Measurements from ENCODE around the gene ACSL1. TPM values are rescaled to one million over a fixed set of nuclear protein-coding genes. Genes with fewer than 3 reads are reported as not detected.

The ACSL1 gene
- total and polyA plus RNA-seq, 9 of the 15 experiments (the other 6 are each of a cell fraction or from before 2014, with no cell fraction given) = 6.7 to 24.1 (median 15.0) TPM

DNA sequence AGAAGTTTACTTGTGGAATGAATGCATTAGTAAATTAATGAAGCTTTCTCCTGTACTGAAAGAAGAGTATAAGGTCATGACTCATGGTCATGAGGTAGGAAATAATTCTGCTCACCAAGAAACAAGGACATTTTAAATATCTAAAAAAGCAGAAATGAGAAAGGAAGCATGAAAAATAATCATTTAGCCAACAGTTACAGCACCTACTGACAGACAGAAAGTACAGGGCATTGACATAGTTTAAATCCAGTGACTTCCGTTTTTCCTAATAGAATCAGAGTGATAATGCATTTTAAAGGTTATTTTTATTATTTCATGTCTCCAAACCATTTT, 30.5 kb upstream of the ACSL1 start:
- intact Hi-C loops (cut with micrococcal nuclease) (no loop called here), in situ Hi-C loops (cut with MboI) (no loop called here)
- H3K9me1 ChIP-seq (ENCODE audit: control insufficient read depth, insufficient read depth, low read length) = no peaks in the 10 kb centered on the region
- BruUV-seq (replicated peaks) = no TSS peak
- no peaks in the 10 kb centered on the region for H3K9me3 ChIP-seq (replicated peaks; ENCODE audit: control insufficient read depth, insufficient read depth, low read depth, low read length)
- peak overlapping the region in 1 of 2 experiments; percentile 32; a peak in 1 of 4 replicates for H3K9ac ChIP-seq (ENCODE audit: insufficient read depth in 1 of 2, low read depth in 2 of 2, low read length in 2 of 2)
- H3K79me2 ChIP-seq (ENCODE audit: control insufficient read depth, insufficient read depth, low read length) = no peaks in the 10 kb centered on the region
- peak overlapping the region; percentile 17; the same call in 1 of the 2 replicates for H3K4me2 ChIP-seq (ENCODE audit: insufficient read depth, low read length)
- DNase-seq (ENCODE audit: extremely low read depth in 1 of 4, low spot score in 3 of 4) (no peak), ATAC-seq (no peak), FAIRE-seq (no peak)
- no peaks in the 10 kb centered on the region for H3K27me3 ChIP-seq (ENCODE audit: control insufficient read depth in 2 of 2, insufficient read depth in 2 of 2, low read length in 2 of 2)
- no peak overlapping the region for H3K4me3 ChIP-seq
- peaks cover 15 to 28% of the 10 kb centered on the region in 2 experiments for H3K4me1 ChIP-seq (replicated peaks in 1 of 2; ENCODE audit: control insufficient read depth in 2 of 2, insufficient read depth in 2 of 2, low read length in 2 of 2)
- 0% methylated on average over 1 of the region's 1 CpG for WGBS (ENCODE audit: insufficient coverage, low coverage, missing lambda C conversion rate)
- no peaks in the 10 kb centered on the region for H4K20me1 ChIP-seq (replicated peaks; ENCODE audit: control insufficient read depth, insufficient read depth, low read length)
- ChIA-PET CTCF (ENCODE audit: low intra/inter-chr PET ratio) (no interaction called here), POLR2A (no interaction called here)
- no peaks in the 10 kb centered on the region for H3K36me3 ChIP-seq (ENCODE audit: control insufficient read depth, insufficient read depth, low read length)
- peak overlapping the region; percentile 51 for H2AFZ ChIP-seq (ENCODE audit: low read depth, low read length)
- H3K27ac ChIP-seq (ENCODE audit: extremely low read depth, low read depth, low read length) = peak overlapping the region; percentile 91; the same call in 1 of the 3 replicates
- peak; percentile 11 for TF ChIP-seq MEIS2 (IDR thresholded peaks at IDR 0.05; ENCODE audit: partially characterized antibody)
- no peak for TF ChIP-seq PTBP1 (IDR thresholded peaks at IDR 0.05; ENCODE audit: low read depth, low read length)
- TF ChIP-seq ZNF444 (CRISPR knock-in tag; IDR thresholded peaks at IDR 0.05) = no peak
- TF ChIP-seq ZNF398 (CRISPR knock-in tag; IDR thresholded peaks at IDR 0.05) = no peak
- no peak for TF ChIP-seq NFE2L1 (tag; IDR thresholded peaks at IDR 0.05; ENCODE audit: borderline replicate concordance, low read depth)
- TF ChIP-seq, protein P1, sequence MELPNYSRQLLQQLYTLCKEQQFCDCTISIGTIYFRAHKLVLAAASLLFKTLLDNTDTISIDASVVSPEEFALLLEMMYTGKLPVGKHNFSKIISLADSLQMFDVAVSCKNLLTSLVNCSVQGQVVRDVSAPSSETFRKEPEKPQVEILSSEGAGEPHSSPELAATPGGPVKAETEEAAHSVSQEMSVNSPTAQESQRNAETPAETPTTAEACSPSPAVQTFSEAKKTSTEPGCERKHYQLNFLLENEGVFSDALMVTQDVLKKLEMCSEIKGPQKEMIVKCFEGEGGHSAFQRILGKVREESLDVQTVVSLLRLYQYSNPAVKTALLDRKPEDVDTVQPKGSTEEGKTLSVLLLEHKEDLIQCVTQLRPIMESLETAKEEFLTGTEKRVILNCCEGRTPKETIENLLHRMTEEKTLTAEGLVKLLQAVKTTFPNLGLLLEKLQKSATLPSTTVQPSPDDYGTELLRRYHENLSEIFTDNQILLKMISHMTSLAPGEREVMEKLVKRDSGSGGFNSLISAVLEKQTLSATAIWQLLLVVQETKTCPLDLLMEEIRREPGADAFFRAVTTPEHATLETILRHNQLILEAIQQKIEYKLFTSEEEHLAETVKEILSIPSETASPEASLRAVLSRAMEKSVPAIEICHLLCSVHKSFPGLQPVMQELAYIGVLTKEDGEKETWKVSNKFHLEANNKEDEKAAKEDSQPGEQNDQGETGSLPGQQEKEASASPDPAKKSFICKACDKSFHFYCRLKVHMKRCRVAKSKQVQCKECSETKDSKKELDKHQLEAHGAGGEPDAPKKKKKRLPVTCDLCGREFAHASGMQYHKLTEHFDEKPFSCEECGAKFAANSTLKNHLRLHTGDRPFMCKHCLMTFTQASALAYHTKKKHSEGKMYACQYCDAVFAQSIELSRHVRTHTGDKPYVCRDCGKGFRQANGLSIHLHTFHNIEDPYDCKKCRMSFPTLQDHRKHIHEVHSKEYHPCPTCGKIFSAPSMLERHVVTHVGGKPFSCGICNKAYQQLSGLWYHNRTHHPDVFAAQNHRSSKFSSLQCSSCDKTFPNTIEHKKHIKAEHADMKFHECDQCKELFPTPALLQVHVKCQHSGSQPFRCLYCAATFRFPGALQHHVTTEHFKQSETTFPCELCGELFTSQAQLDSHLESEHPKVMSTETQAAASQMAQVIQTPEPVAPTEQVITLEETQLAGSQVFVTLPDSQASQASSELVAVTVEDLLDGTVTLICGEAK (IDR thresholded peaks at IDR 0.05) = no peak
- TF ChIP-seq, protein P1 (CRISPR knock-in tag; IDR thresholded peaks at IDR 0.05) = no peak
- no peak for TF ChIP-seq ZNF740 (CRISPR knock-in tag; IDR thresholded peaks at IDR 0.05)
- TF ChIP-seq ZNF740 (tag; IDR thresholded peaks at IDR 0.05) = no peak

All from K562 (cell line).